IMR-90 (cell line): ENCODE data around the gene ARID3C. TPM values are rescaled to one million over a fixed set of nuclear protein-coding genes. Genes with fewer than 3 reads are reported as not detected.

Source experiments
- ATAC-seq: fragments of 200-7000 bp; cut with Tn5 transposase; 2 replicates; pipeline ENCODE4 v1.9.1; 2020; ENCODE audit warnings: low read depth, mild to moderate bottlenecking, moderate library complexity
- BruUV-seq: library from RNA; stranded (reverse); fragments of 400-500 nt; replicated peaks from 2 replicates; lab custom pipeline; 2021; lab: Mats Ljungman, UMichigan
- CTCF ChIA-PET: fragments of 300-600 bp; formaldehyde crosslinking; extraction: SDS; loops from one replicate; lab custom pipeline; 2021; ENCODE audit warnings: antibody characterized with exemption; lab: Yijun Ruan, JAX
- POLR2A ChIA-PET: fragments of 300-600 bp; sonication (Branson Sonifier 250); formaldehyde crosslinking; loops from one replicate; lab custom pipeline; 2022; ENCODE audit warnings: antibody characterized with exemption; ENCODE audit not compliant: unreplicated experiment; lab: Charles Lee
- DNase-seq: peaks from one replicate; pipeline ENCODE4 v3.0.0; 2013
- H2AFZ ChIP-seq: replicated peaks from 2 replicates; pipeline ENCODE3; 2013; ENCODE audit warnings: low read length, mild to moderate bottlenecking; ENCODE audit not compliant: poor library complexity
- H2AK5ac ChIP-seq: 2 replicates; pipeline ENCODE4 v1.6.1; 2013; ENCODE audit warnings: low read depth, low read length, inconsistent platforms
- H2AK9ac ChIP-seq: replicated peaks from 2 replicates; pipeline ENCODE3; 2013; ENCODE audit warnings: mild to moderate bottlenecking, low read depth, low read length, moderate library complexity; ENCODE audit not compliant: poor library complexity
- H2BK120ac ChIP-seq: 2 replicates; pipeline ENCODE4 v1.6.1; 2013; ENCODE audit warnings: low read depth, low read length, inconsistent platforms
- H2BK15ac ChIP-seq: 3 replicates; pipeline ENCODE4 v1.6.1; 2013; ENCODE audit warnings: low read depth, low read length, inconsistent platforms
- H2BK20ac ChIP-seq: 2 replicates; pipeline ENCODE4 v1.6.1; 2013; ENCODE audit warnings: low read depth, mild to moderate bottlenecking, inconsistent platforms, low read length, moderate library complexity
- H2BK5ac ChIP-seq: 2 replicates; pipeline ENCODE4 v1.6.1; 2013; ENCODE audit warnings: mild to moderate bottlenecking, low read depth, low read length, inconsistent platforms; ENCODE audit not compliant: poor library complexity, severe bottlenecking
- H3K14ac ChIP-seq: replicated peaks from 2 replicates; pipeline ENCODE4 v1.6.1; 2013; ENCODE audit warnings: low read depth, low read length, inconsistent platforms
- H3K18ac ChIP-seq: 2 replicates; pipeline ENCODE4 v1.6.1; 2013; ENCODE audit warnings: low read depth, low read length, control low read depth
- H3K23ac ChIP-seq: 2 replicates; pipeline ENCODE4 v1.6.1; 2013; ENCODE audit warnings: low read depth, low read length, inconsistent platforms
- H3K27ac ChIP-seq: 2 replicates; pipeline ENCODE4 v1.5.1; 2013; ENCODE audit warnings: mild to moderate bottlenecking, control low read depth, low read length; ENCODE audit not compliant: insufficient read depth
- H3K27me3 ChIP-seq: 2 replicates; pipeline ENCODE4 v1.6.1; 2013; ENCODE audit warnings: low read length; ENCODE audit not compliant: control insufficient read depth, insufficient read depth
- H3K36me3 ChIP-seq: 2 replicates; pipeline ENCODE4 v1.6.1; 2013; ENCODE audit warnings: low read length, mixed read lengths; ENCODE audit not compliant: control insufficient read depth, insufficient read depth
- H3K4ac ChIP-seq: 2 replicates; pipeline ENCODE4 v1.6.1; 2013; ENCODE audit warnings: low read depth, low read length, inconsistent platforms
- H3K4me1 ChIP-seq: 2 replicates; pipeline ENCODE4 v1.6.1; 2013; ENCODE audit warnings: low read length, mixed read lengths; ENCODE audit not compliant: control insufficient read depth, insufficient read depth
- H3K4me2 ChIP-seq: 2 replicates; pipeline ENCODE4 v1.6.1; 2013; ENCODE audit warnings: low read depth, mild to moderate bottlenecking, control low read depth, low read length, moderate library complexity
- H3K4me3 ChIP-seq: 2 replicates; pipeline ENCODE4 v1.5.1; 2013; ENCODE audit warnings: low read depth, mild to moderate bottlenecking, control low read depth, low read length, moderate library complexity; ENCODE audit not compliant: insufficient read depth
- H3K56ac ChIP-seq: 2 replicates; pipeline ENCODE4 v1.6.1; 2013; ENCODE audit warnings: low read length, inconsistent platforms; ENCODE audit not compliant: insufficient read depth; ENCODE audit errors: extremely low read depth
- H3K79me1 ChIP-seq, 2 experiments: 2 replicates each; pipeline ENCODE4 v1.6.1; 2013; ENCODE audit warnings: low read length in 2 of 2, inconsistent platforms in 1 of 2, low read depth in 1 of 2
- H3K9ac ChIP-seq: 2 replicates; pipeline ENCODE4 v1.6.1; 2013; ENCODE audit warnings: low read depth, low read length, control low read depth
- H3K9me1 ChIP-seq: 2 replicates; pipeline ENCODE4 v1.6.1; 2013; ENCODE audit warnings: low read length, inconsistent platforms; ENCODE audit not compliant: insufficient read depth
- H3K9me3 ChIP-seq: 2 replicates; pipeline ENCODE4 v1.6.1; 2013; ENCODE audit warnings: low read length; ENCODE audit not compliant: control insufficient read depth, insufficient read depth
- H4K20me1 ChIP-seq: 2 replicates; pipeline ENCODE4 v1.6.1; 2013; ENCODE audit warnings: low read length, inconsistent platforms; ENCODE audit not compliant: insufficient read depth
- H4K5ac ChIP-seq: 2 replicates; pipeline ENCODE4 v1.6.1; 2013; ENCODE audit warnings: mild to moderate bottlenecking, low read depth, low read length, control low read depth
- H4K8ac ChIP-seq, 2 experiments: 2 replicates each; pipeline ENCODE4 v1.6.1; 2013; ENCODE audit warnings: low read depth in 2 of 2, low read length in 2 of 2, control low read depth in 1 of 2, inconsistent platforms in 1 of 2
- H4K91ac ChIP-seq: 2 replicates; pipeline ENCODE4 v1.6.1; 2013; ENCODE audit warnings: low read depth, low read length, inconsistent platforms; ENCODE audit not compliant: insufficient read depth
- BHLHE40 ChIP-seq: fragments of 150-350 bp; IDR thresholded peaks from 2 replicates; pipeline ENCODE4 v1.6.1; 2016; ENCODE audit warnings: mild to moderate bottlenecking, low read depth, low read length
- CEBPB ChIP-seq: IDR thresholded peaks from 2 replicates; pipeline ENCODE4 v1.6.1; 2012; ENCODE audit warnings: low read depth, low read length, improper control_type of control experiment
- CTCF ChIP-seq: conservative IDR thresholded peaks from 2 replicates; pipeline ENCODE4 v1.5.1; 2012; ENCODE audit warnings: mild to moderate bottlenecking, low read depth, low read length, improper control_type of control experiment
- FOS ChIP-seq: fragments of 150-350 bp; IDR thresholded peaks from 2 replicates; pipeline ENCODE4 v1.6.1; 2016; ENCODE audit warnings: low read depth, low read length
- MAFK ChIP-seq: IDR thresholded peaks from 2 replicates; pipeline ENCODE4 v1.6.1; 2012; ENCODE audit warnings: low read depth, low read length, improper control_type of control experiment
- MXI1 ChIP-seq: IDR thresholded peaks from 2 replicates; pipeline ENCODE4 v1.6.1; 2012; ENCODE audit warnings: low read depth, mild to moderate bottlenecking, low read length, moderate library complexity, borderline replicate concordance
- NFE2L2 ChIP-seq: fragments of 150-350 bp; IDR thresholded peaks from 2 replicates; pipeline ENCODE4 v1.6.1; 2016; ENCODE audit warnings: low read depth, mild to moderate bottlenecking, low read length
- POLR2A ChIP-seq: IDR thresholded peaks from 2 replicates; pipeline ENCODE4 v1.6.1; 2012; ENCODE audit warnings: mild to moderate bottlenecking, low read depth, low read length
- RAD21 ChIP-seq: IDR thresholded peaks from 2 replicates; pipeline ENCODE4 v1.6.1; 2012; ENCODE audit warnings: low read length, improper control_type of control experiment
- SMC3 ChIP-seq: fragments of 150-350 bp; IDR thresholded peaks from 2 replicates; pipeline ENCODE4 v1.6.1; 2016; ENCODE audit warnings: low read depth, mild to moderate bottlenecking, antibody characterized with exemption, low read length, moderate library complexity
- WGBS, 2 experiments: methylation state at CpG; one replicate each; pipeline versions ENCODE4 v1.1.5 to v1.1.7; 2013; ENCODE audit warnings: missing lambda C conversion rate in 2 of 2; ENCODE audit not compliant: insufficient read length in 1 of 2; ENCODE audit errors: extremely low coverage in 2 of 2; 5-methylcytosine and 5-hydroxymethylcytosine counted together
- dilution Hi-C: fragments of 300-500 bp; cut with HindIII; formaldehyde crosslinking; loops from one replicate; pipeline ENCODE4 v1.14.3; 2018; ENCODE audit warnings: low sequenced_read_pairs; ENCODE audit not compliant: unreplicated experiment
- in situ Hi-C: fragments of 300-500 bp; cut with MboI; formaldehyde crosslinking; loops from 3 replicates; pipeline ENCODE4 v1.14.3; 2019; ENCODE audit warnings: low sequenced_read_pairs, inconsistent platforms, mixed read lengths
- intact Hi-C: fragments of 100-400 bp; cut with micrococcal nuclease; formaldehyde crosslinking; loops from 2 replicates; pipeline ENCODE4 v1.10.0; 2022
- polyA plus RNA-seq, 3 experiments: library from polyadenylated mRNA; depleted of rRNA; stranded (reverse); fragments of >200 nt; gene quantifications; 2 replicates each; pipeline ENCODE4 v1.2.3, GENCODE V29; 2012; ENCODE audit warnings: low replicate concordance in 1 of 3
- total RNA-seq: library from RNA; depleted of rRNA; stranded (reverse); fragments of >200 nt; gene quantifications from 2 replicates; pipeline ENCODE4 v1.2.3, GENCODE V29; 2012

Gene ARID3C
- total and polyA plus RNA-seq, 2 of the 4 experiments (the other 2 are of a cell fraction), result 0.07 TPM; not detected in 1

- intact Hi-C loops (loop anchor here (2.0 kb wide), 1 partner anchor 56 kb away; no protein-coding TSS in a partner anchor), in situ Hi-C loops (no loop called here), dilution Hi-C loops (no loop called here)
- Histone ChIP-seq H2AK5ac (peak overlapping the region; percentile 29; the same call in 1 of the 2 replicates), H3K27ac (peak overlapping the region; percentile 82), H2BK15ac (no peak overlapping the region), H2AFZ (peak overlapping the region; percentile 99), H3K4ac (peak overlapping the region; percentile 73), H3K14ac (peak overlapping the region; percentile 55), H3K23ac (peak overlapping the region; percentile 37), H2BK20ac (no peak overlapping the region), H2BK5ac (peak overlapping the region; percentile 67), H3K4me3 (peak overlapping the region; percentile 76), H3K9me1 (peaks cover 20% of the 10 kb centered on the region), H3K9ac (peak overlapping the region; percentile 86), H2AK9ac (peak overlapping the region; percentile 93), H3K9me3 (no peaks in the 10 kb centered on the region), H3K27me3 (no peaks in the 10 kb centered on the region), H4K20me1 (no peaks in the 10 kb centered on the region), H3K79me1 (peaks cover 15 to 35% of the 10 kb centered on the region in 2 experiments), H3K36me3 (peaks cover 16% of the 10 kb centered on the region), H4K5ac (no peak overlapping the region), H3K4me1 (peaks cover 18% of the 10 kb centered on the region), H4K8ac (peak overlapping the region; percentile 80 to 85; a peak in 3 of 4 replicates), H4K91ac (peak overlapping the region; percentile 10; the same call in 1 of the 2 replicates), H3K18ac (no peak overlapping the region; the same call in 1 of the 2 replicates), H2BK120ac (no peak overlapping the region), H3K4me2 (peak overlapping the region; percentile 89), H3K56ac (peak overlapping the region; percentile 59; the same call in 1 of the 2 replicates)
- CTCF ChIA-PET, result interaction anchor here (0.9 to 1.6 kb wide), 4 partner anchors 9 to 56 kb away, joined by 3 to 6 read pairs (median 4); no protein-coding TSS in a partner anchor
- DNase-seq, result no peak
- no peak for ATAC-seq
- POLR2A ChIA-PET, result interaction anchor here (1.5 kb wide), 1 partner anchor 9 kb away, joined by 10 read pairs; the partner anchor contains the start of gene SIGMAR1
- 0% methylated on average over 2 of the region's 8 CpGs; no CpG with 5 or more reads in 1 of the 2 experiments for WGBS, 2 experiments
- BruUV-seq, result TSS peak; percentile 42
- TF ChIP-seq RAD21 (no peak), MAFK (no peak), CEBPB (no peak), POLR2A (no peak), MXI1 (no peak), NFE2L2 (no peak), FOS (no peak), CTCF (no peak), SMC3 (no peak), BHLHE40 (no peak)
Measured at GRCh38 chr9:34647084-34647403, 18.2 kb upstream of the ARID3C start.
